SK-MEL-5 (cell line): Measurements from ENCODE around the gene OR56A3. TPM values are rescaled to one million over a fixed set of nuclear protein-coding genes. Genes with fewer than 3 reads are reported as not detected.
"Not testable (repeated sequence)": the region's sequence is repeated elsewhere in the genome, so short reads cannot be mapped to it uniquely, and the experiment has no call there.

Experiments used
- DNase-seq: peaks from one replicate; pipeline ENCODE4 v3.0.0-alpha.2; 2016; ENCODE audit warnings: low read depth, low spot score
- in situ Hi-C: cut with HindIII; loops from 2 replicates; pipeline ENCODE4 v1.10.0; 2016; ENCODE audit warnings: low sequenced_read_pairs, high pct_unique_total_duplicates, low pct_unique_long_range_greater_than_20kb
- total RNA-seq: library from RNA; depleted of rRNA; stranded (reverse); fragments of >200 nt; shearing (Covaris generic); gene quantifications from 2 replicates; pipeline ENCODE4 v1.2.3, GENCODE V29; 2014; rRNA removed

Gene OR56A3
- total RNA-seq, 1 experiment from 2014 or later: not detected

- in situ Hi-C loops: not testable (repeated sequence)
Measured at GRCh38 chr11:5960704-5961320, 18.8 kb downstream of the OR56A3 start.

GRCh38 chr11:5966958-5967357, 24.9 kb downstream of the OR56A3 start:
- in situ Hi-C loops: no loop called here
- DNase-seq: no peak

More at GRCh38 chr11:5960704-5961320, 18.8 kb downstream of the OR56A3 start:
- not testable (repeated sequence) for DNase-seq

DNA sequence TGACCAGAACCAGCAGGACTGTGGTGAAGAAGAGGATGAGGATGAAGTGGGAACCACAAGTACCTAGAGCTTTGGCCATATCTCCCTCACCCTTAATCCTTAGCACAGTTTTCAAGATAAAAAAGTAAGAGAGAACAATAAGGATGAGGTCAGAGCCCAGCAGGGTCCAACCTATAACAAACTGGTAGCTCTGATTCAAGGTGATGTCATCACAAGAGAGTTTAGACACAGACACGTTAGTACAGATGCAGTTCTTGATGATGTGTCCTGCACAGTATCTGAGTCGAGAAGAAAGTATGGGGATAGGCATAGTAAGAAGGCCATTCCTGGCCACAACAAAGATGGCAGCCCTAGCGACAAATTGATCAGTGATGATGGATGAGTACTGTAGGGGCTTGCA, 25.7 kb downstream of the OR56A3 start:
- in situ Hi-C loops: no loop called here
- DNase-seq: no peak

GRCh38 chr11:5968394-5968793, 26.3 kb downstream of the OR56A3 start, which contains the start of gene OR56A5:
TSS of gene OR56A5 (minus strand) at chr11:5968494. CDS start at chr11:5968494, 0 bp downstream.
- no peak for DNase-seq
- in situ Hi-C loops: no loop called here

DNA sequence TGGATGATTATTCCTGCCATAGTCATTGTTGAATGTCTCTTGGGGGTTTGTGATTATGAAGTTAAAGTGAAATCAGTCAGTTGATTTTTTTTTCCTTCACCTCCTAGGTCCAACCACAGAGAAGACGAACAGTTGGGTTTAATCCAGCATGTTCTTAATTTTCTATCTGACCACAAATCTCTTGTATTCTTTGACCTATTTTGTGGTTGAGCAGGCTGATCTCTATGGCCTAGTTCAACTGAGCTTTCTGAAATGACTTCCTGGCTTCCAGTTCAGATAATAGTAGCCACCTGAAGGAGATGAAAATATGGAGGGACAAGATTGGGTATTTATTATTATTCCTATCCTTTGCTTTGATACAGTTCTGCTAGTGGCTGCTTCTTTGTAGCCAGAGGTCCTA, 31.5 kb downstream of the OR56A3 start:
- no peak for DNase-seq
- in situ Hi-C loops: no loop called here

DNA sequence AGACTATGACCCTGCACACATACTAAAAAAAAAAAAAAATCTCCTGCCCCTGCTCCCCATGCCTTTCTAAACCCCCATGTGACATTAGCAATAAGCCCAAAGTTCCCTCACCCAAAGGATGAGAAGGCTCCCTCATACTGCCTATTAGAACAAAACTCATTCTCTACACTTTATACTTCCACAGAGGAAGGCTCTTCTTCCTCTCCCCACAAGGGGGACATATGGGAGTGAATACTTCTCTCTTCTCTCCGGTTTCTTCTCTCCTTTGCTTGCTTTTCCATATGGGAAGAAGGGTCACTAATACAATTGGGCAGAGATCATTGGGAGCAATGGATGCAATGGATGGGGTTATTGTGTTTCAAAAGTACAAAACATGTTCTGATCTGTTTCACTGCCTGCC, 41.4 kb downstream of the OR56A3 start:
- in situ Hi-C loops: no loop called here
- peak; percentile 6 for DNase-seq

GRCh38 chr11:5986885-5987284, 44.8 kb downstream of the OR56A3 start, which contains the start of gene OR52L1:
TSS of gene OR52L1 (minus strand) at chr11:5986985. CDS start at chr11:5986930, 55 bp downstream.
- in situ Hi-C loops: no loop called here
- DNase-seq: no peak

DNA sequence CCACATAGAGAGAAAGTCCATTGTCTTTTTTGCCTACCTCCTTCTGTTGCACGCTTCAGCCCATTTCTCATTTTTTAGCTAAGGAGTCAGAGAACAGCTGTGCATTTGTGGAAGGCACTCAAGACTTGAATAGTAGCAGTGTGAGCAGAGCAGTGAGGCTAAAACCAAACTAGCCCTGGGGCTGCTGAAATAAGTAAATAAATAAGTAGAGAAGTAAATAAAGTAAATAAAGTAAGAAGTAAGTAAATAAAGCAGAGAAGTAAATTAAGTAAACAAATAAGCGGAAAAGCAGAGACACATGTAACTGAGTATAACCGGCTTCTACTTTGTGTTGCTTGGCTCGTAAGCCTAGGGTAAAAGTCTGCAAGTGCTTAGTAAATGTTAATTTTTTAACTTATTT, 47.2 kb downstream of the OR56A3 start:
- no peak for DNase-seq
- in situ Hi-C loops: no loop called here

DNA sequence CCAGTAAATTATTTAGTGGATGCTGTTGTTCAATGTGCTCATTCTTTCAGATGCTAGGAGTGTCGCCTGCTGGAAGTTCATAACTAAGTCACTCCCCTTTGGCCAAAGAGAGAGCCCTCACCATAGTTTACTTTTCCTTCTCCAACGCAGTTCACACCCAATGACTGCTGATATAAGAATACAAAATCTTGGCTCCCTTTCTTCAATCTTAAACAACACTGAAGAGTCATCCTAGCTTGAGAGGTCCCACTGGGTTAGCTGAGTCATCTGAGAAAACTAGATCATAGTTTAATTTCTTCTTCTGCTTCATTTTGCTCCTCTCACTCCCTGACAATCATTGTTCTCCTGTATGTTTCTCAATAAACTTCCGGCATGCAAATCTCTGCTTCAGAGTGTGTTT, 50.1 kb downstream of the OR56A3 start:
- in situ Hi-C loops: no loop called here
- DNase-seq: no peak

- in situ Hi-C loops: no loop called here
- DNase-seq: peak; percentile 61
Measured at GRCh38 chr11:5992604-5993251, 50.7 kb downstream of the OR56A3 start.

GRCh38 chr11:5994791-5995190, 52.7 kb downstream of the OR56A3 start:
- DNase-seq: no peak
- in situ Hi-C loops: no loop called here

Other genes starting within 250 kb of the OR56A3 start
- gene OR56B1, start 205.8 kb upstream of the OR56A3 start, total RNA-seq: not detected in 2 replicates
- not detected in 2 replicates for gene OR52N4, start 188.0 kb upstream of the OR56A3 start, total RNA-seq
- gene OR52N5, start 158.9 kb upstream of the OR56A3 start, total RNA-seq: not detected in 2 replicates
- gene OR52N1, start 151.0 kb upstream of the OR56A3 start, total RNA-seq: not detected in 2 replicates
- not detected in 2 replicates for gene OR52N2, start 133.3 kb upstream of the OR56A3 start, total RNA-seq
- not detected in 2 replicates for gene OR52E6, start 100.4 kb upstream of the OR56A3 start, total RNA-seq
- gene OR52E8, start 84.6 kb upstream of the OR56A3 start, total RNA-seq: not detected in 2 replicates
- gene OR52E4, start 61.6 kb upstream of the OR56A3 start, total RNA-seq: not detected in 2 replicates
- gene OR52E5, start 49.0 kb upstream of the OR56A3 start, total RNA-seq: not detected in 2 replicates
- not detected in 2 replicates for gene OR56A5, start 26.2 kb downstream of the OR56A3 start, total RNA-seq
- not detected in 2 replicates for gene OR52L1, start 44.7 kb downstream of the OR56A3 start, total RNA-seq
- not detected in 2 replicates for gene OR56A4, start 64.7 kb downstream of the OR56A3 start, total RNA-seq
- gene OR56A1, start 88.5 kb downstream of the OR56A3 start, total RNA-seq: not detected in 2 replicates
- not detected in 2 replicates for gene OR56B4, start 165.4 kb downstream of the OR56A3 start, total RNA-seq
- gene OR52B2, start 228.1 kb downstream of the OR56A3 start, total RNA-seq: not detected in 2 replicates